Parietal lobe (tissue), 2 donors: ENCODE results near the gene RPL9. TPM values are rescaled to one million over a fixed set of nuclear protein-coding genes. Genes with fewer than 3 reads are reported as not detected.

ENCODE experiments used
- small RNA-seq: library from RNA; depleted of rRNA; stranded (forward); fragments of <200 nt; gene quantifications from one replicate; pipeline ENCODE3, GENCODE V24; 2014; ENCODE audit warnings: low replicate concordance
- total RNA-seq: library from RNA; depleted of rRNA; stranded (reverse); fragments of >200 nt; gene quantifications from one replicate; pipeline ENCODE4 v1.2.3, GENCODE V29; 2014

The RPL9 gene
- total RNA-seq, result 1,753 TPM

GRCh38 chr4:39458505-39459300 lies at the start of gene RPL9, which contains the start of gene LIAS:
RPL9 (minus strand) TSS chr4:39458922; CDS start chr4:39458439, 483 bp downstream.
LIAS (plus strand) TSS chr4:39459056; CDS start chr4:39459118, 62 bp downstream.

GRCh38 chr4:39406763-39407583 lies 51.7 kb downstream of the RPL9 start, which contains the start of gene KLB:
KLB (plus strand) TSS chr4:39406930; CDS start chr4:39406950, 20 bp downstream.

Small RNA genes within 50 kb of the gene (small RNA-seq; reads per million reads assigned to genes)
- gene MIR5591 (not detected), gene RF00019 (not detected)

Other genes with a start within 250 kb of the RPL9 start
- gene RFC1, start 92.6 kb downstream of the RPL9 start, total RNA-seq, result 44.4 TPM
- gene KLB, start 52.0 kb downstream of the RPL9 start, total RNA-seq, result not detected
- 19.7 TPM for gene LIAS, start 134 bp upstream of the RPL9 start, total RNA-seq
- gene UGDH, start 68.5 kb upstream of the RPL9 start, total RNA-seq, result 21.6 TPM
- 37.9 TPM for gene SMIM14, start 179.9 kb upstream of the RPL9 start, total RNA-seq
- 75.1 TPM for gene UBE2K, start 239.2 kb upstream of the RPL9 start, total RNA-seq